Measurements from ENCODE around the gene TM2D3.

TM2D3 gene

DNA sequence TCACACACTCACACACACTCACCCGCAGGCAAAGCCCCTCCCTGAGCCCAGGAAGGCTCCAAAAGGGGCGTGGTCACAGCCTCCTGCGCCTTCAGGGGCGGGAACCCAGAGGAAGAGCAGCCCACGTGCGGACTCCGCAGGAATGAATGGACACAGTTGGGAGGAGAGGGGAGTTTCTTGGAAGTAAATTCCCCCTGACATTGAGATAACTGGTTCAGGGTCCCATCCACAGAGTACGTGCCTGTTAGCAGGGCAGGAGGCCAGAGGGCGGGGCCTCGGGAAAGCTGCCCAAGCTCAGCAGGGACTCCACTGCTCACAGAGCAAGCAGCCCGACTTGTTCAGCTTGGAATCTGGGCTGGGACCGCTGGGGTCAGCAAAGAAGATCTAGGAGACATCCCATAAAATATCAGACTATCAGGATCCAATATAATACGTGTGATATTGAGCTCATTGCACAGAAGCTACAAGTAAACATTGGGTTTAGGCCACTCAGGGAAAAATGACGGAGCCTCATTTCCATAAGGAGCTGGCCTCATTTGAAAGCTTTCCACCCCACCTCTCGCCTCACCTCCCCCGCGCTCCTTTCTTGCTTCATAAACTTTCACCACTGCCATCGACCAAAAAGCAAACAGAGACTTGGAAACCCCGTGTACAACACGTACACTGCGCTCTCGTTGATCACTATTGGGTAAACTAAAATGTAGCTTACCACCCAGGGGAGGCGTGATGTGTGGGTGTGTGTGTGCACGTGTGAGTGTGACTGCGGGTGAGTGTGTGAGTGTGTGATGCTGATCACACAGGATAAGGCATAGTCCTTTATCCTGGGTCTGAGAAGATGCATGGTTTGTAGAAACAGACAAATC is 36.0 kb downstream of the TM2D3 start:
- no peak overlapping the region for H3K27ac ChIP-seq (replicated peaks)

DNA sequence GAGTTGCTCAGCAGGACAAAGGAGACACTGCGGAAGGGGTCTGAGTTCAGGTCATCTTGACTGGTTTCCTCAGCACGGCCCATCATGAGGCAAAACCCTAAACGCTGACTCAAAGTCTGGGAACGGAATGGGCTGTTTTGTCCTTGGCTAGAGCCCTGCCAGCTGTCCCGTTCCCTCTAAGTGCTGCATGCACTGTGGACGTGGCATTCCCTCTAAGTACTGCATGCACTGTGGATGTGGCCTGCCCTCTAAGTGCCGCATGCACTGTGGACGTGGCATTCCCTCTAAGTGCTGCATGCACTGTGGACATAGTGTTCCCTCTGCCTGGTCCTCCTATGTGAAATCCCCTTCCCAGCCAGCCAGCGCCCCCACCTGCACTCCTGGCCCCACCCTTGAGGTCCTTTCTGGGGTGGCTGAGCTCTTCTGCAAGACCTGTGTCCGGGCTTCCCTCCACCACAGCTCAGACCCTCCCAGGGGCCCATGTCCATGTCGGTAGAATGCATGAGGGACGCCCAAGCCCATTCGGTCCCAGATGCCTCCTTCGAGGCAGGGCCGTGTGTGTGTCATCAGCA is 36.7 kb downstream of the TM2D3 start:
- no peak for DNase-seq (ENCODE audit: low read depth in 1 of 2, low spot score in 1 of 2)
- H3K27me3 ChIP-seq (ENCODE audit: insufficient read depth, poor library complexity, severe bottlenecking), result no peaks in the 10 kb centered on the region
- H3K4me3 ChIP-seq (replicated peaks; ENCODE audit: insufficient read depth, low read length), result no peak overlapping the region
- H3K27ac ChIP-seq (replicated peaks), result no peak overlapping the region
- TF ChIP-seq, protein P1, sequence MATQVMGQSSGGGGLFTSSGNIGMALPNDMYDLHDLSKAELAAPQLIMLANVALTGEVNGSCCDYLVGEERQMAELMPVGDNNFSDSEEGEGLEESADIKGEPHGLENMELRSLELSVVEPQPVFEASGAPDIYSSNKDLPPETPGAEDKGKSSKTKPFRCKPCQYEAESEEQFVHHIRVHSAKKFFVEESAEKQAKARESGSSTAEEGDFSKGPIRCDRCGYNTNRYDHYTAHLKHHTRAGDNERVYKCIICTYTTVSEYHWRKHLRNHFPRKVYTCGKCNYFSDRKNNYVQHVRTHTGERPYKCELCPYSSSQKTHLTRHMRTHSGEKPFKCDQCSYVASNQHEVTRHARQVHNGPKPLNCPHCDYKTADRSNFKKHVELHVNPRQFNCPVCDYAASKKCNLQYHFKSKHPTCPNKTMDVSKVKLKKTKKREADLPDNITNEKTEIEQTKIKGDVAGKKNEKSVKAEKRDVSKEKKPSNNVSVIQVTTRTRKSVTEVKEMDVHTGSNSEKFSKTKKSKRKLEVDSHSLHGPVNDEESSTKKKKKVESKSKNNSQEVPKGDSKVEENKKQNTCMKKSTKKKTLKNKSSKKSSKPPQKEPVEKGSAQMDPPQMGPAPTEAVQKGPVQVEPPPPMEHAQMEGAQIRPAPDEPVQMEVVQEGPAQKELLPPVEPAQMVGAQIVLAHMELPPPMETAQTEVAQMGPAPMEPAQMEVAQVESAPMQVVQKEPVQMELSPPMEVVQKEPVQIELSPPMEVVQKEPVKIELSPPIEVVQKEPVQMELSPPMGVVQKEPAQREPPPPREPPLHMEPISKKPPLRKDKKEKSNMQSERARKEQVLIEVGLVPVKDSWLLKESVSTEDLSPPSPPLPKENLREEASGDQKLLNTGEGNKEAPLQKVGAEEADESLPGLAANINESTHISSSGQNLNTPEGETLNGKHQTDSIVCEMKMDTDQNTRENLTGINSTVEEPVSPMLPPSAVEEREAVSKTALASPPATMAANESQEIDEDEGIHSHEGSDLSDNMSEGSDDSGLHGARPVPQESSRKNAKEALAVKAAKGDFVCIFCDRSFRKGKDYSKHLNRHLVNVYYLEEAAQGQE (IDR thresholded peaks at IDR 0.05; ENCODE audit: insufficient replicate concordance, low read depth), result no peak
- no peak for TF ChIP-seq GABPA (IDR thresholded peaks at IDR 0.05; ENCODE audit: low read depth)
- TF ChIP-seq, protein P2, sequence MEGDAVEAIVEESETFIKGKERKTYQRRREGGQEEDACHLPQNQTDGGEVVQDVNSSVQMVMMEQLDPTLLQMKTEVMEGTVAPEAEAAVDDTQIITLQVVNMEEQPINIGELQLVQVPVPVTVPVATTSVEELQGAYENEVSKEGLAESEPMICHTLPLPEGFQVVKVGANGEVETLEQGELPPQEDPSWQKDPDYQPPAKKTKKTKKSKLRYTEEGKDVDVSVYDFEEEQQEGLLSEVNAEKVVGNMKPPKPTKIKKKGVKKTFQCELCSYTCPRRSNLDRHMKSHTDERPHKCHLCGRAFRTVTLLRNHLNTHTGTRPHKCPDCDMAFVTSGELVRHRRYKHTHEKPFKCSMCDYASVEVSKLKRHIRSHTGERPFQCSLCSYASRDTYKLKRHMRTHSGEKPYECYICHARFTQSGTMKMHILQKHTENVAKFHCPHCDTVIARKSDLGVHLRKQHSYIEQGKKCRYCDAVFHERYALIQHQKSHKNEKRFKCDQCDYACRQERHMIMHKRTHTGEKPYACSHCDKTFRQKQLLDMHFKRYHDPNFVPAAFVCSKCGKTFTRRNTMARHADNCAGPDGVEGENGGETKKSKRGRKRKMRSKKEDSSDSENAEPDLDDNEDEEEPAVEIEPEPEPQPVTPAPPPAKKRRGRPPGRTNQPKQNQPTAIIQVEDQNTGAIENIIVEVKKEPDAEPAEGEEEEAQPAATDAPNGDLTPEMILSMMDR (IDR thresholded peaks at IDR 0.05; ENCODE audit: insufficient read depth, low read length), result no peak

More for the DNA sequence above, 36.0 kb downstream of the TM2D3 start:
- TF ChIP-seq GABPA (IDR thresholded peaks at IDR 0.05; ENCODE audit: low read depth) (no peak), SPI1 (IDR thresholded peaks at IDR 0.05; ENCODE audit: borderline replicate concordance, low read depth) (no peak), POLR2AphosphoS5 (IDR thresholded peaks at IDR 0.05; ENCODE audit: low read depth) (no peak)
- TF ChIP-seq, protein P2 (IDR thresholded peaks at IDR 0.05; ENCODE audit: insufficient read depth, low read length), result no peak
- TF ChIP-seq, protein P1 (IDR thresholded peaks at IDR 0.05; ENCODE audit: insufficient replicate concordance, low read depth), result no peak
- DNase-seq (ENCODE audit: low read depth in 1 of 2, low spot score in 1 of 2), result no peak
- H3K4me3 ChIP-seq (replicated peaks; ENCODE audit: insufficient read depth, low read length), result no peak overlapping the region
- H3K27me3 ChIP-seq (ENCODE audit: insufficient read depth, poor library complexity, severe bottlenecking), result no peaks in the 10 kb centered on the region

DNA sequence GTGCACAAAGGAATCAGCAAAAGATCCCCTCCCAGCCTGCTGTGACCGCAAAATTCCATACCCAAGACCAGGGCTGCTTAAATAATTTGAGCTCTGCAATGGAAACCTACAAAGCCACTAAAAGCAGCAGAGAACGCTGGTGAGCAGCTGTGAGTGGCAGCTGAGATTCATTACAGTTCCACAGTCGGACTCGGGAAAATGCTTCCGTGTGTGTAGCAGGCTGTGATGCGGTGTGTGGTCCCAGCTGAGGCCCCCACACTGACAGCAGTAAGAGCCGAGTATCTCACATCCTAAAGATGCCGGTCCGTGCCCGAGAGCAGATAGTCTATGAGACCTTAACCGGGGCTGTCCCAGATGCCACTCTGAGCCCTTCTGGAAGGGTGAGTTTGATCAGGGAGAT is 37.4 kb downstream of the TM2D3 start:
- H3K4me3 ChIP-seq (replicated peaks; ENCODE audit: insufficient read depth, low read length), result no peak overlapping the region
- no peak overlapping the region for H3K27ac ChIP-seq (replicated peaks)
- TF ChIP-seq, protein P2 (IDR thresholded peaks at IDR 0.05; ENCODE audit: insufficient read depth, low read length), result no peak
- TF ChIP-seq GABPA (IDR thresholded peaks at IDR 0.05; ENCODE audit: low read depth) (no peak), POLR2AphosphoS5 (IDR thresholded peaks at IDR 0.05; ENCODE audit: low read depth) (no peak), SPI1 (IDR thresholded peaks at IDR 0.05; ENCODE audit: borderline replicate concordance, low read depth) (no peak)
- TF ChIP-seq, protein P1 (IDR thresholded peaks at IDR 0.05; ENCODE audit: insufficient replicate concordance, low read depth), result no peak
- no peaks in the 10 kb centered on the region for H3K27me3 ChIP-seq (ENCODE audit: insufficient read depth, poor library complexity, severe bottlenecking)
- no peak for DNase-seq (ENCODE audit: low read depth in 1 of 2, low spot score in 1 of 2)

Data from HL-60 (cell line).